ENCODE results near the gene NRG2.

DNA sequence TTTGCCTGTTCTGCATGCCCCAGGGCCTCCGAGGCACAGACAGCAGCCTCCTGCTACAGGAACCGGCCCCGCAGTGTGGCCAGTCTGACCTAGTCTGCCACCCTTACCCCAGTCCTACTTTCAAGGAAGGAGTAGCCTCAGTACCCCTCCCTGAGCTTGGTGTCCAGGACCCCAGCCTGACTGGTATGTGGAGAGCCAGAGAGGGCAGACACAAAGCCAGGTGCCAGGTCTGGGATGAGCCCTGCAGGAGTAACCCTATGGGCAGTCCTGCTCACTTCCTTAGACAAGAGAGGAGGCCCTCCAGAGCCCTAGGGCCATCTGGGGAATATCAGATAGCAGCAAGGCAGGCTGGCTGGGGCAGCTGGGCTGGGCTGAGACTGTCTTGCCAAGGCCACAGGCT lies 67.8 kb downstream of the NRG2 start:
- TF ChIP-seq POLR2A (IDR thresholded peaks at IDR 0.05), result no peak
- TF ChIP-seq, protein P1, sequence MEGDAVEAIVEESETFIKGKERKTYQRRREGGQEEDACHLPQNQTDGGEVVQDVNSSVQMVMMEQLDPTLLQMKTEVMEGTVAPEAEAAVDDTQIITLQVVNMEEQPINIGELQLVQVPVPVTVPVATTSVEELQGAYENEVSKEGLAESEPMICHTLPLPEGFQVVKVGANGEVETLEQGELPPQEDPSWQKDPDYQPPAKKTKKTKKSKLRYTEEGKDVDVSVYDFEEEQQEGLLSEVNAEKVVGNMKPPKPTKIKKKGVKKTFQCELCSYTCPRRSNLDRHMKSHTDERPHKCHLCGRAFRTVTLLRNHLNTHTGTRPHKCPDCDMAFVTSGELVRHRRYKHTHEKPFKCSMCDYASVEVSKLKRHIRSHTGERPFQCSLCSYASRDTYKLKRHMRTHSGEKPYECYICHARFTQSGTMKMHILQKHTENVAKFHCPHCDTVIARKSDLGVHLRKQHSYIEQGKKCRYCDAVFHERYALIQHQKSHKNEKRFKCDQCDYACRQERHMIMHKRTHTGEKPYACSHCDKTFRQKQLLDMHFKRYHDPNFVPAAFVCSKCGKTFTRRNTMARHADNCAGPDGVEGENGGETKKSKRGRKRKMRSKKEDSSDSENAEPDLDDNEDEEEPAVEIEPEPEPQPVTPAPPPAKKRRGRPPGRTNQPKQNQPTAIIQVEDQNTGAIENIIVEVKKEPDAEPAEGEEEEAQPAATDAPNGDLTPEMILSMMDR (IDR thresholded peaks at IDR 0.05), result no peak
